ENCODE data around the gene WRNIP1.
"Not testable (repeated sequence)": the region's sequence is repeated elsewhere in the genome, so short reads cannot be mapped to it uniquely, and the experiment has no call there.

WRNIP1 gene

GRCh38 chr6:2741756-2742155, 23.4 kb upstream of the WRNIP1 start:
- no peak for DNase-seq (ENCODE audit: low spot score)

GRCh38 chr6:2743280-2744208, 21.6 kb upstream of the WRNIP1 start:
- no peak for DNase-seq (ENCODE audit: low spot score)

- no peak for DNase-seq (ENCODE audit: low spot score)
Measured at GRCh38 chr6:2744209-2744771, 20.9 kb upstream of the WRNIP1 start.

GRCh38 chr6:2744778-2745177, 20.4 kb upstream of the WRNIP1 start:
- no peak for DNase-seq (ENCODE audit: low spot score)

- DNase-seq (ENCODE audit: low spot score) = no peak
Measured at GRCh38 chr6:2745246-2745645, 19.9 kb upstream of the WRNIP1 start.

GRCh38 chr6:2746557-2747061, 18.6 kb upstream of the WRNIP1 start:
- no peak for DNase-seq (ENCODE audit: low spot score)

GRCh38 chr6:2748183-2748582, 17.0 kb upstream of the WRNIP1 start:
- DNase-seq (ENCODE audit: low spot score) = no peak

- no peak for DNase-seq (ENCODE audit: low spot score)
Measured at GRCh38 chr6:2749969-2750600, 15.1 kb upstream of the WRNIP1 start.

GRCh38 chr6:2750832-2751231, 14.4 kb upstream of the WRNIP1 start, which contains the start of gene MYLK4:
TSS of gene MYLK4 (minus strand) at chr6:2750922. CDS start at chr6:2749294, 1,628 bp downstream.
- DNase-seq (ENCODE audit: low spot score) = no peak

- no peak for DNase-seq (ENCODE audit: low spot score)
Measured at GRCh38 chr6:2751871-2752270, 13.3 kb upstream of the WRNIP1 start.

GRCh38 chr6:2752477-2753109, 12.6 kb upstream of the WRNIP1 start:
- DNase-seq (ENCODE audit: low spot score) = no peak

GRCh38 chr6:2753110-2753489, 12.1 kb upstream of the WRNIP1 start:
- no peak for DNase-seq (ENCODE audit: low spot score)

GRCh38 chr6:2753743-2754142, 11.4 kb upstream of the WRNIP1 start:
- no peak for DNase-seq (ENCODE audit: low spot score)

- no peak for DNase-seq (ENCODE audit: low spot score)
Measured at GRCh38 chr6:2754393-2754792, 10.8 kb upstream of the WRNIP1 start.

GRCh38 chr6:2754911-2755310, 10.3 kb upstream of the WRNIP1 start:
- no peak for DNase-seq (ENCODE audit: low spot score)

GRCh38 chr6:2755456-2755855, 9.7 kb upstream of the WRNIP1 start:
- DNase-seq (ENCODE audit: low spot score) = no peak

GRCh38 chr6:2756241-2756640, 9.0 kb upstream of the WRNIP1 start:
- no peak for DNase-seq (ENCODE audit: low spot score)

- DNase-seq (ENCODE audit: low spot score) = no peak
Measured at GRCh38 chr6:2756687-2757224, 8.4 kb upstream of the WRNIP1 start.

- DNase-seq (ENCODE audit: low spot score) = no peak
Measured at GRCh38 chr6:2758980-2759379, 6.2 kb upstream of the WRNIP1 start.

- DNase-seq (ENCODE audit: low spot score) = no peak
Measured at GRCh38 chr6:2760882-2761842, 4.0 kb upstream of the WRNIP1 start.

- DNase-seq (ENCODE audit: low spot score) = not testable (repeated sequence)
Measured at GRCh38 chr6:2762868-2763267, 2.3 kb upstream of the WRNIP1 start.
